HG02943 (cell line): ENCODE data around the gene DNASE1L3.
"Not testable (repeated sequence)": the region's sequence is repeated elsewhere in the genome, so short reads cannot be mapped to it uniquely, and the experiment has no call there.

Source experiments
- ATAC-seq: cut with Tn5 transposase; IDR thresholded peaks from one replicate; pipeline ENCODE4 v1.9.1; 2021; ENCODE audit warnings: mild to moderate bottlenecking, low read depth, moderate library complexity; ENCODE audit not compliant: unreplicated experiment

The DNASE1L3 gene

DNA sequence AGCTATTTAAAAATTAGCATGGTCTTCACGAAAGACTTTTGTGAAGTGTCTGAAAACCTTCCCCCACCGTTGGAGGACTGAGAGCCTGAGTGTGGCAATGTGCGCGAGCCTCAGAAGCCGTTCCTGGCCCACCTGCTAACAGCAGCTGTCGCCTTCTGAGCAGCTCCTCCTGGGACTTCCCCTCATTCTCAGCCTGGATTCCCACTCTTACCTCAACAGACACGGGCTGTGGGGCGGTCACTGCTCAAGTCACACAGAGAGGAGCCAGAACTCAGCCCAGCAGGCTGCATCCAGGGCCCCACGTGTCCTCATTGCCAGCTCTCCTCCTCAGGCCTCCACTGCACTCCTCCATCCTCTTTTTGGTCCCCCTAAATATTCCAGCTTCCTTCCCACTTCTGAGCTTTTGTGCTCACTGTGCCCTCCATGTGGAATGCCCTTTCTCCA, 7.8 kb downstream of the DNASE1L3 start:
- ATAC-seq = no peak

GRCh38 chr3:58201451-58201850, 9.3 kb downstream of the DNASE1L3 start:
- not testable (repeated sequence) for ATAC-seq

- ATAC-seq = no peak
Measured at GRCh38 chr3:58200846-58201355, 9.9 kb downstream of the DNASE1L3 start.

- ATAC-seq = no peak
Measured at GRCh38 chr3:58200121-58200709, 10.6 kb downstream of the DNASE1L3 start.

- ATAC-seq = no peak
Measured at GRCh38 chr3:58198804-58199203, 12.0 kb downstream of the DNASE1L3 start.

DNA sequence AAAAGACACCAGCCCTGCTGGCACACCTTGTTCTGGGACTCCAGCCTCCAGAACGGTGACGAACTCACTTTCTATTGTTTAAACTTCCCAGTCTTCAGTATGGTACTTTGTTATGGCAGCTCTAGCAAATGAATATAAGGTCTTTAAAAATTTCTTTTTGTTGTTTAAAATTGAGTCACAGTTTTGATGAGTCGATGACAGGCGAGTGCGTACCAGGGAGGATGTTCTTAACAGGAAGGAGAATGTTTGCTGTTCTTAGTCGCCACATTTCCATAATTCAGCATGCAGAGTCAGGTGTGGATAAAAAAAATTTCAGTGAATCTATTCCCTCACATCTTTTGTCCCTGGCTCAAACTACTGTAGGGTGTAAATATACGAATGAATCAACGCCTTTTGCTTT, 12.4 kb downstream of the DNASE1L3 start:
- no peak for ATAC-seq

DNA sequence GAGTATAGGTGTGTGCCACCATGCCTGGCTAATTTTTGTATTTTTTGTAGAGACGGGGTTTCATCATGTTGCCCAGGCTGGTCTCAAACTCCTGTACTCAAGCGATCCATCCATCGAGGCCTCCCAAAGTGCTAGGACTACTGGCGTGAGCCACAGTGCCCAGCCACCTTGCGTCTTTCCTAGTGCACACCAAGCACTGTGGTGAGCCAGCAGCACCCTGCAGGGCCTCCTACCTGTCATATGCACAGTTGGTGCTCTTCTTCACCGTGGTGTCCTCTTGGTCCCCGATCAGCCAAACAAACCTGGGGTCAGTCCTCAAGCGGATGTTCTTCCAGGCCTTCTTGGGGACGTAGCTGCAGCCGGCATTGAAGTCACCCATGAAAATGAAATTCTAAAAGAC, 13.2 kb downstream of the DNASE1L3 start:
- ATAC-seq = no peak

- no peak for ATAC-seq
Measured at GRCh38 chr3:58193682-58194407, 16.9 kb downstream of the DNASE1L3 start.

DNA sequence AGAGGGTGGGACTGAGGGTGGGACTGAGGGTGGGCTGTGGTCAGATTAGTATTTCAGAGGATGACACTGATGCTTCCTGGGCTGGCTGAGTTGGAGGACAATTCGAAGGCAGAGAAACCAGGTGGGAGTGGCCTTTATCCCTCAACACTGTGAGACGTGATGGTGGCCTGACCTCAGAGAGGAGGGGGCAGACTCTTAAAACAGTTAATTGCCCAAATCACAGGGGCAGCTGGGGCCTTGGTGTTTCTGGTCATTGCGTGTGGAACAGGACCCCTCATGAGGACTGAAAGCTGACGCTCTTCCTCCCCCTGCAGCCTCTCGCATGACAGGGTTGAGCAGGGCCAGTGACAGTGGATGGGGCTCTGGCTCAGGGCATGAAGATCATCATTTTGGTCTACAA, 18.7 kb downstream of the DNASE1L3 start:
- ATAC-seq = no peak

GRCh38 chr3:58191361-58191991, 19.3 kb downstream of the DNASE1L3 start:
- ATAC-seq = no peak

- no peak for ATAC-seq
Measured at GRCh38 chr3:58190882-58191281, 19.9 kb downstream of the DNASE1L3 start.

- no peak for ATAC-seq
Measured at GRCh38 chr3:58190291-58190690, 20.5 kb downstream of the DNASE1L3 start.

- no peak for ATAC-seq
Measured at GRCh38 chr3:58189691-58190090, 21.1 kb downstream of the DNASE1L3 start.

- ATAC-seq = no peak
Measured at GRCh38 chr3:58188921-58189451, 21.8 kb downstream of the DNASE1L3 start.

GRCh38 chr3:58188173-58188564, 22.6 kb downstream of the DNASE1L3 start:
- ATAC-seq = no peak

GRCh38 chr3:58184982-58185360, 25.8 kb downstream of the DNASE1L3 start:
- no peak for ATAC-seq

DNA sequence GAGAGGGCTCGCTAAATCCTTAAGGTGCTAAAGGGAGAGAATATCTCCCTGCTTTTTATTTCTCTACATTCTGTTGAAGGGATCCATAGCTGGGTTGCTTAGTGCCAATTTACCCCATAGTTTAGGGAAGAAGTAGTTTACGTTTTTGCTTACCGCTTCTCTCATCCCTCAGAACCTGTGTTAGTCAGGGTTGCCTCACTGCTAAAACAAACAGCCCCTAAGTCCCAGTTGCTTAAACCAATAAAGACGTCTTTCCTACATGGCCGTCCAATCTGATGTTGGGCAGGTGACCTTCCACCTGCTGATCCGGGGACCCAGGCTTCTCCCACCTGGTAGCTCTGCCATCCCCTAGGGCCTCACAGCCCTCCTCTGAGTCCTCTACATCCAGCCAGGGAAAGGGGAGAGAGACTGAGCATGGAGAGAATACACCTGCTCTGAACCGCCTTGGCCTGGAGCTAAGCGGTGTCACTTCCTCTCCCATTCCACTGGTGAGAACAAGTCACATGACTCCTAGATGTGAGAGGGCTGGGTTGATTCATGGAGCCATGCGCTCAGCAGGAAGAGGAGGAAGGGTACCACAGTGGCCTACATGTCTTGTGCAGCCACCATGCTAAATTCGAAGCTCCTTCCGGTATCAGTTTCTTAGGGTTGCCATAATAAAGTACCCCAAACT, 26.3 kb downstream of the DNASE1L3 start:
- ATAC-seq = no peak

- ATAC-seq = no peak
Measured at GRCh38 chr3:58183891-58184290, 26.9 kb downstream of the DNASE1L3 start.

- no peak for ATAC-seq
Measured at GRCh38 chr3:58183221-58183620, 27.6 kb downstream of the DNASE1L3 start.

DNA sequence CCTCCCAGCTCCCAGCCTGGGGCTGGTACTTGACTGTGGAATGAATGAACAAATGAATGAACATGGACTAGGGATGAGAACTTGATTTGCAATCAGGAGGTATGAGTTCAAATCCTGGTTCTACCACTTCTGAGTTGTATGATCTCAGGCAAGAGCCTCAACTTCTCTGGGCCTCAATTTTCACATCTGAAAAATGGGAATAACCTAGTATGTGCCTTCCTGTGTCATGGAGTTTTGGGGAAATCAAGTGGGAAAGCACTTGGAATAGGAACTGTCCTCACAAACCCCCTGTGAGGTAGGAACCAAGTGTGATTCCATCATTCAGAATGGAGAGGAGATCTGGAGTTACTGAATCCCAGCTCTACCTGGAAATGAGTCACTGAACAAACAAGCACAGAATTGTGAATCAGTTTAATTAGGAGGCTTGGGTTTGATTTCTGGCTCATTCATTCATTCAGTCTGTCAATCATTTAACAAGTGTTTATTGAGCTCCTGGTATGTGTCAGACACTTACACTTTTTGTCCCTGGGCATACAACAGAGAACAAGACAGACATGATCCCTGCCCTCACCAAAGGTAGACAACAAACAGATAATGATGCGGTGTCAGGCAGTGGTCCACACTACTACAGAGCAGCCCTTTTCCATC, 29.7 kb downstream of the DNASE1L3 start:
- no peak for ATAC-seq
